ENCODE results near the gene TBC1D5. TPM values are rescaled to one million over a fixed set of nuclear protein-coding genes. Genes with fewer than 3 reads are reported as not detected.
A peak's percentile ranks its signal among the peaks of the same experiment; 100 is the strongest.

The TBC1D5 gene
- polyA plus RNA-seq, 4 donors, result 5.1 to 37.6 (median 12.4) TPM

- 95 to 98% (median 96%) methylated on average over 3 of the region's 3 CpGs for WGBS, 3 donors
- Histone ChIP-seq H3K9me3 (ENCODE audit: control insufficient read depth in 2 of 2, insufficient read depth in 1 of 2, low read depth in 1 of 2, low read length in 1 of 2) (no peaks in the 10 kb centered on the region), H3K36me3 (ENCODE audit: control insufficient read depth in 3 of 3, insufficient read depth in 2 of 3, low read depth in 1 of 3, low read length in 3 of 3) (peaks cover 0 to 4% (median 0%) of the 10 kb centered on the region in 3 donors), H3K4me3 (ENCODE audit: low read depth in 1 of 3, low read length in 3 of 3) (no peak overlapping the region), H3K27ac (ENCODE audit: low read depth in 1 of 3, low read length in 2 of 3) (no peak overlapping the region), H3K27me3 (ENCODE audit: control insufficient read depth in 3 of 3, insufficient read depth in 3 of 3, low read length in 3 of 3) (no peaks in the 10 kb centered on the region), H3K4me1 (ENCODE audit: control insufficient read depth in 3 of 3, insufficient read depth in 2 of 3, low read depth in 1 of 3, low read length in 2 of 3) (no peaks in the 10 kb centered on the region)
- FAIRE-seq (no peak), DNase-seq (no peak)
These were observed 183.9 kb downstream of the TBC1D5 start for GRCh38 chr3:17558565-17558964.

GRCh38 chr3:17557749-17558463, 184.5 kb downstream of the TBC1D5 start:
- FAIRE-seq (no peak), DNase-seq (no peak)
- Histone ChIP-seq H3K27me3 (ENCODE audit: control insufficient read depth in 3 of 3, insufficient read depth in 3 of 3, low read length in 3 of 3) (no peaks in the 10 kb centered on the region), H3K27ac (ENCODE audit: low read depth in 1 of 3, low read length in 2 of 3) (no peak overlapping the region), H3K9me3 (ENCODE audit: control insufficient read depth in 2 of 2, insufficient read depth in 1 of 2, low read depth in 1 of 2, low read length in 1 of 2) (no peaks in the 10 kb centered on the region), H3K4me1 (ENCODE audit: control insufficient read depth in 3 of 3, insufficient read depth in 2 of 3, low read depth in 1 of 3, low read length in 2 of 3) (no peaks in the 10 kb centered on the region), H3K4me3 (ENCODE audit: low read depth in 1 of 3, low read length in 3 of 3) (no peak overlapping the region), H3K36me3 (ENCODE audit: control insufficient read depth in 3 of 3, insufficient read depth in 2 of 3, low read depth in 1 of 3, low read length in 3 of 3) (peaks cover 0 to 4% (median 0%) of the 10 kb centered on the region in 3 donors)
- 89 to 94% (median 93%) methylated on average over 1 of the region's 1 CpG for WGBS, 3 donors

- Histone ChIP-seq H3K27me3 (ENCODE audit: control insufficient read depth in 3 of 3, insufficient read depth in 3 of 3, low read length in 3 of 3) (no peaks in the 10 kb centered on the region), H3K36me3 (ENCODE audit: control insufficient read depth in 3 of 3, insufficient read depth in 2 of 3, low read depth in 1 of 3, low read length in 3 of 3) (peaks cover 0 to 4% (median 0%) of the 10 kb centered on the region in 3 donors), H3K4me1 (ENCODE audit: control insufficient read depth in 3 of 3, insufficient read depth in 2 of 3, low read depth in 1 of 3, low read length in 2 of 3) (no peaks in the 10 kb centered on the region), H3K9me3 (ENCODE audit: control insufficient read depth in 2 of 2, insufficient read depth in 1 of 2, low read depth in 1 of 2, low read length in 1 of 2) (no peaks in the 10 kb centered on the region), H3K4me3 (ENCODE audit: low read depth in 1 of 3, low read length in 3 of 3) (no peak overlapping the region), H3K27ac (ENCODE audit: low read depth in 1 of 3, low read length in 2 of 3) (no peak overlapping the region)
- FAIRE-seq (no peak), DNase-seq (no peak)
- WGBS, 3 donors, result 95 to 98% (median 97%) methylated on average over 2 of the region's 2 CpGs
These were observed 186.9 kb downstream of the TBC1D5 start for GRCh38 chr3:17555525-17555924.

- Histone ChIP-seq H3K4me3 (ENCODE audit: low read depth in 1 of 3, low read length in 3 of 3) (no peak overlapping the region), H3K4me1 (ENCODE audit: control insufficient read depth in 3 of 3, insufficient read depth in 2 of 3, low read depth in 1 of 3, low read length in 2 of 3) (no peaks in the 10 kb centered on the region), H3K9me3 (ENCODE audit: control insufficient read depth in 2 of 2, insufficient read depth in 1 of 2, low read depth in 1 of 2, low read length in 1 of 2) (no peaks in the 10 kb centered on the region), H3K36me3 (ENCODE audit: control insufficient read depth in 3 of 3, insufficient read depth in 2 of 3, low read depth in 1 of 3, low read length in 3 of 3) (peaks cover 0 to 1% (median 0%) of the 10 kb centered on the region in 3 donors), H3K27ac (ENCODE audit: low read depth in 1 of 3, low read length in 2 of 3) (no peak overlapping the region), H3K27me3 (ENCODE audit: control insufficient read depth in 3 of 3, insufficient read depth in 3 of 3, low read length in 3 of 3) (no peaks in the 10 kb centered on the region)
- 96 to 97% (median 96%) methylated on average over 4 of the region's 4 CpGs for WGBS, 3 donors
- DNase-seq (no peak), FAIRE-seq (no peak)
These were observed 188.4 kb downstream of the TBC1D5 start for GRCh38 chr3:17554078-17554477.

GRCh38 chr3:17553080-17553479, 189.4 kb downstream of the TBC1D5 start:
- no peak overlapping the region for H3K27ac ChIP-seq (ENCODE audit: low read depth in 1 of 3, low read length in 2 of 3)
- H3K36me3 ChIP-seq (ENCODE audit: control insufficient read depth in 3 of 3, insufficient read depth in 2 of 3, low read depth in 1 of 3, low read length in 3 of 3), result peaks cover 0 to under 1% (median 0%) of the 10 kb centered on the region in 3 donors
- DNase-seq (no peak), FAIRE-seq (no peak)
- no peak overlapping the region for H3K4me3 ChIP-seq (ENCODE audit: low read depth in 1 of 3, low read length in 3 of 3)
- 32 to 54% (median 37%) methylated on average over 1 of the region's 1 CpG for WGBS, 3 donors
- no peaks in the 10 kb centered on the region for H3K4me1 ChIP-seq (ENCODE audit: control insufficient read depth in 3 of 3, insufficient read depth in 2 of 3, low read depth in 1 of 3, low read length in 2 of 3)
- no peaks in the 10 kb centered on the region for H3K27me3 ChIP-seq (ENCODE audit: control insufficient read depth in 3 of 3, insufficient read depth in 3 of 3, low read length in 3 of 3)
- no peaks in the 10 kb centered on the region for H3K9me3 ChIP-seq (ENCODE audit: control insufficient read depth in 2 of 2, insufficient read depth in 1 of 2, low read depth in 1 of 2, low read length in 1 of 2)

GRCh38 chr3:17552351-17552750, 190.1 kb downstream of the TBC1D5 start:
- Histone ChIP-seq H3K4me1 (ENCODE audit: control insufficient read depth in 3 of 3, insufficient read depth in 2 of 3, low read depth in 1 of 3, low read length in 2 of 3) (no peaks in the 10 kb centered on the region), H3K9me3 (ENCODE audit: control insufficient read depth in 2 of 2, insufficient read depth in 1 of 2, low read depth in 1 of 2, low read length in 1 of 2) (no peaks in the 10 kb centered on the region), H3K4me3 (ENCODE audit: low read depth in 1 of 3, low read length in 3 of 3) (no peak overlapping the region), H3K27me3 (ENCODE audit: control insufficient read depth in 3 of 3, insufficient read depth in 3 of 3, low read length in 3 of 3) (no peaks in the 10 kb centered on the region), H3K36me3 (ENCODE audit: control insufficient read depth in 3 of 3, insufficient read depth in 2 of 3, low read depth in 1 of 3, low read length in 3 of 3) (peaks cover 0 to 4% (median 0%) of the 10 kb centered on the region in 3 donors), H3K27ac (ENCODE audit: low read depth in 1 of 3, low read length in 2 of 3) (no peak overlapping the region)
- DNase-seq, result no peak
- no peak for FAIRE-seq

- Histone ChIP-seq H3K36me3 (ENCODE audit: control insufficient read depth in 3 of 3, insufficient read depth in 2 of 3, low read depth in 1 of 3, low read length in 3 of 3) (peaks cover 0 to 4% (median 0%) of the 10 kb centered on the region in 3 donors), H3K27ac (ENCODE audit: low read depth in 1 of 3, low read length in 2 of 3) (no peak overlapping the region), H3K27me3 (ENCODE audit: control insufficient read depth in 3 of 3, insufficient read depth in 3 of 3, low read length in 3 of 3) (no peaks in the 10 kb centered on the region), H3K9me3 (ENCODE audit: control insufficient read depth in 2 of 2, insufficient read depth in 1 of 2, low read depth in 1 of 2, low read length in 1 of 2) (no peaks in the 10 kb centered on the region), H3K4me3 (ENCODE audit: low read depth in 1 of 3, low read length in 3 of 3) (no peak overlapping the region), H3K4me1 (ENCODE audit: control insufficient read depth in 3 of 3, insufficient read depth in 2 of 3, low read depth in 1 of 3, low read length in 2 of 3) (no peaks in the 10 kb centered on the region)
- DNase-seq (no peak), FAIRE-seq (no peak)
- 77 to 91% (median 90%) methylated on average over 1 of the region's 1 CpG for WGBS, 3 donors
These were observed 190.5 kb downstream of the TBC1D5 start for GRCh38 chr3:17551895-17552294.

- Histone ChIP-seq H3K4me1 (ENCODE audit: control insufficient read depth in 3 of 3, insufficient read depth in 2 of 3, low read depth in 1 of 3, low read length in 2 of 3) (no peaks in the 10 kb centered on the region), H3K9me3 (ENCODE audit: control insufficient read depth in 2 of 2, insufficient read depth in 1 of 2, low read depth in 1 of 2, low read length in 1 of 2) (no peaks in the 10 kb centered on the region), H3K36me3 (ENCODE audit: control insufficient read depth in 3 of 3, insufficient read depth in 2 of 3, low read depth in 1 of 3, low read length in 3 of 3) (peaks cover 0 to 4% (median 0%) of the 10 kb centered on the region in 3 donors), H3K27me3 (ENCODE audit: control insufficient read depth in 3 of 3, insufficient read depth in 3 of 3, low read length in 3 of 3) (no peaks in the 10 kb centered on the region), H3K27ac (ENCODE audit: low read depth in 1 of 3, low read length in 2 of 3) (no peak overlapping the region), H3K4me3 (ENCODE audit: low read depth in 1 of 3, low read length in 3 of 3) (no peak overlapping the region)
- DNase-seq (no peak), FAIRE-seq (no peak)
- WGBS, 3 donors, result 62 to 70% (median 69%) methylated on average over 2 of the region's 2 CpGs
These were observed 191.1 kb downstream of the TBC1D5 start for GRCh38 chr3:17551333-17551732.

- H3K9me3 ChIP-seq (ENCODE audit: control insufficient read depth in 2 of 2, insufficient read depth in 1 of 2, low read depth in 1 of 2, low read length in 1 of 2), result no peaks in the 10 kb centered on the region
- FAIRE-seq (peak; percentile 5), DNase-seq (no peak)
- H3K27ac ChIP-seq (ENCODE audit: low read depth in 1 of 3, low read length in 2 of 3), result no peak overlapping the region
- H3K4me3 ChIP-seq (ENCODE audit: low read depth in 1 of 3, low read length in 3 of 3), result no peak overlapping the region
- H3K4me1 ChIP-seq (ENCODE audit: control insufficient read depth in 3 of 3, insufficient read depth in 2 of 3, low read depth in 1 of 3, low read length in 2 of 3), result no peaks in the 10 kb centered on the region
- no peaks in the 10 kb centered on the region for H3K27me3 ChIP-seq (ENCODE audit: control insufficient read depth in 3 of 3, insufficient read depth in 3 of 3, low read length in 3 of 3)
- peaks cover 0 to 4% (median 0%) of the 10 kb centered on the region in 3 donors for H3K36me3 ChIP-seq (ENCODE audit: control insufficient read depth in 3 of 3, insufficient read depth in 2 of 3, low read depth in 1 of 3, low read length in 3 of 3)
These were observed 191.8 kb downstream of the TBC1D5 start for GRCh38 chr3:17550624-17551023.
